NCI-H526 treated with DMSO at 0.1 percent for 48 hours (cell line): ENCODE data around the gene AMOTL2.

ENCODE experiments used
- DNase-seq: peaks from one replicate; lab custom pipeline; 2025; lab: John Stamatoyannopoulos, UW

Gene AMOTL2

GRCh38 chr3:134374105-134374790 is at the start of gene AMOTL2:
TSS of gene AMOTL2 (minus strand) at chr3:134374447. CDS start at chr3:134371433, 3,014 bp downstream.
- DNase-seq, result peak; percentile 72

- DNase-seq, result no peak
Measured at GRCh38 chr3:134423153-134423552, 48.9 kb upstream of the AMOTL2 start.

- DNase-seq, result no peak
Measured at GRCh38 chr3:134419960-134420321, 45.7 kb upstream of the AMOTL2 start.

GRCh38 chr3:134419214-134419959 is 45.1 kb upstream of the AMOTL2 start:
- DNase-seq, result no peak

GRCh38 chr3:134409041-134409440 is 34.8 kb upstream of the AMOTL2 start:
- no peak for DNase-seq

- DNase-seq, result no peak
Measured at GRCh38 chr3:134407239-134407625, 33.0 kb upstream of the AMOTL2 start.

GRCh38 chr3:134406331-134407238 is 32.3 kb upstream of the AMOTL2 start:
- peak; percentile 30 for DNase-seq

- no peak for DNase-seq
Measured at GRCh38 chr3:134404366-134404885, 30.2 kb upstream of the AMOTL2 start.

GRCh38 chr3:134397755-134398154 is 23.5 kb upstream of the AMOTL2 start:
- DNase-seq, result no peak

GRCh38 chr3:134395103-134395502 is 20.9 kb upstream of the AMOTL2 start:
- no peak for DNase-seq

GRCh38 chr3:134394380-134394779 is 20.1 kb upstream of the AMOTL2 start:
- DNase-seq, result no peak

GRCh38 chr3:134393074-134393473 is 18.8 kb upstream of the AMOTL2 start:
- no peak for DNase-seq

GRCh38 chr3:134392336-134392983 is 18.2 kb upstream of the AMOTL2 start:
- no peak for DNase-seq

- no peak for DNase-seq
Measured at GRCh38 chr3:134389865-134390264, 15.6 kb upstream of the AMOTL2 start.

- peak; percentile 51 for DNase-seq
Measured at GRCh38 chr3:134388788-134389485, 14.7 kb upstream of the AMOTL2 start.

- no peak for DNase-seq
Measured at GRCh38 chr3:134388292-134388691, 14.0 kb upstream of the AMOTL2 start.

GRCh38 chr3:134387293-134387692 is 13.0 kb upstream of the AMOTL2 start:
- DNase-seq, result no peak

- no peak for DNase-seq
Measured at GRCh38 chr3:134384963-134385362, 10.7 kb upstream of the AMOTL2 start.

- DNase-seq, result peak; percentile 32
Measured at GRCh38 chr3:134381831-134382442, 7.7 kb upstream of the AMOTL2 start.

- DNase-seq, result no peak
Measured at GRCh38 chr3:134381076-134381475, 6.8 kb upstream of the AMOTL2 start.

- no peak for DNase-seq
Measured at GRCh38 chr3:134380249-134380648, 6.0 kb upstream of the AMOTL2 start.
